GM18873 (cell line): ENCODE data around the gene PPP2R3A.
A peak's percentile ranks its signal among the peaks of the same experiment; 100 is the strongest.
"Not testable (repeated sequence)": the region's sequence is repeated elsewhere in the genome, so short reads cannot be mapped to it uniquely, and the experiment has no call there.

Experiments used
- ATAC-seq: cut with Tn5 transposase; IDR thresholded peaks from one replicate; pipeline ENCODE4 v1.9.1; 2021; ENCODE audit warnings: mild to moderate bottlenecking, moderate library complexity, moderate number of reproducible peaks; ENCODE audit not compliant: unreplicated experiment, low FRiP score

The PPP2R3A gene

GRCh38 chr3:136146981-136147729 is 181.6 kb downstream of the PPP2R3A start:
- no peak for ATAC-seq

- ATAC-seq = no peak
These were observed 184.1 kb downstream of the PPP2R3A start for GRCh38 chr3:136149667-136150066.

- no peak for ATAC-seq
These were observed 185.7 kb downstream of the PPP2R3A start for GRCh38 chr3:136151219-136151618.

- no peak for ATAC-seq
These were observed 186.8 kb downstream of the PPP2R3A start for GRCh38 chr3:136152176-136152843.

GRCh38 chr3:136152963-136153362 is 187.4 kb downstream of the PPP2R3A start:
- ATAC-seq = no peak

GRCh38 chr3:136161516-136161915 is 196.0 kb downstream of the PPP2R3A start:
- no peak for ATAC-seq

GRCh38 chr3:136162322-136162721 is 196.8 kb downstream of the PPP2R3A start:
- ATAC-seq = no peak

- not testable (repeated sequence) for ATAC-seq
These were observed 198.1 kb downstream of the PPP2R3A start for GRCh38 chr3:136163607-136164006.

GRCh38 chr3:136166507-136166906 is 201.0 kb downstream of the PPP2R3A start:
- ATAC-seq = no peak

GRCh38 chr3:136168236-136168635 is 202.7 kb downstream of the PPP2R3A start:
- ATAC-seq = not testable (repeated sequence)

- ATAC-seq = no peak
These were observed 205.6 kb downstream of the PPP2R3A start for GRCh38 chr3:136171097-136171542.

GRCh38 chr3:136173939-136174490 is 208.5 kb downstream of the PPP2R3A start:
- no peak for ATAC-seq

GRCh38 chr3:136177876-136178275 is 212.3 kb downstream of the PPP2R3A start:
- no peak for ATAC-seq

GRCh38 chr3:136181741-136182140 is 216.2 kb downstream of the PPP2R3A start:
- no peak for ATAC-seq

GRCh38 chr3:136184703-136185102 is 219.2 kb downstream of the PPP2R3A start:
- ATAC-seq = no peak

- ATAC-seq = peak; percentile 47
These were observed 220.8 kb downstream of the PPP2R3A start for GRCh38 chr3:136186344-136186743.

- ATAC-seq = no peak
These were observed 221.3 kb downstream of the PPP2R3A start for GRCh38 chr3:136186846-136187245.

- no peak for ATAC-seq
These were observed 222.3 kb downstream of the PPP2R3A start for GRCh38 chr3:136187868-136188267.

- ATAC-seq = no peak
These were observed 223.5 kb downstream of the PPP2R3A start for GRCh38 chr3:136189043-136189442.

GRCh38 chr3:136189859-136190617 is 224.5 kb downstream of the PPP2R3A start:
- no peak for ATAC-seq

- ATAC-seq = not testable (repeated sequence)
These were observed 226.7 kb downstream of the PPP2R3A start for GRCh38 chr3:136192195-136192594.
